DOHH2 (cell line): Measurements from ENCODE around the gene EFEMP1.

ENCODE experiments used
- EZH2phosphoT487 ChIP-seq: fragments of 200-600 bp; sonication (generic); IDR thresholded peaks from 2 replicates; pipeline ENCODE4 v1.6.1; 2017; ENCODE audit warnings: borderline replicate concordance, mild to moderate bottlenecking, antibody characterized with exemption, low read length, moderate library complexity, mixed read lengths
- TF ChIP-seq, protein P1 (sequence below): fragments of 200-600 bp; sonication (generic); IDR thresholded peaks from one replicate; pipeline ENCODE4 v1.5.1; 2014; ENCODE audit warnings: antibody characterized with exemption, mild to moderate bottlenecking, low read depth, low read length; ENCODE audit not compliant: poor library complexity, severe bottlenecking

DNA sequence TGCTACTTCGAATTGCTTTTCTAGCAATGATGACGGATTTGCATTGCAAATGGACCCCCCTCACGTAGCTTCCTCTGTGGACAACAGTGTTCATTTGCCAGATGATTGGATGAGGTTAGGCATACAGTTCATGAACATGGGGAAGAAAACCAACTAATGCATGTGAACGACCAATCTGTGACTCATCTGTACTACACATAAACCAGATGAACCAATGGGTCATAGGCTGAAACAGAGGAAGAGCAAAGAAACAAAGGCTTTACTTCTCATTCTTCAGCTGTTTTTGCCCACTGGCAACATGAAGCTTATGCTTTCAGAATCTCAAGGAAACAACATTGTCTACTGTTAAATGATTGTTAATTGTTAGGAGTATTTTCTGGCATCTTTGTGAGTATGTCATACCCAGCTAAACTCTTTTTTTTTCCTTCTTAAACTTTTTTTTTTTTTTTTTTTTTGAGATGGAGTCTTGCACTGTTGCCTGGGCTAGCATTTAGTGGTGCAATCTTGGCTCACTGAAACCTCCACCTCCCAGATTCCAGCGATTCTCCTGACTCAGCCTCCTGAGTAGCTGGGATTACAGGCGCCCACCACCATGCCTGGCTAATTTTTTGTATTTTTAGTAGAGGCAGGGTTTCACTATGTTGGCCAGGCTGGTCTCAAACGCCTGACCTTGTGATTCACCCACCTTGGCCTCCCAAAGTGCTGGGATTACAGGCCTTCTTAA, 35.5 kb downstream of the EFEMP1 start:
- TF ChIP-seq, protein P1, sequence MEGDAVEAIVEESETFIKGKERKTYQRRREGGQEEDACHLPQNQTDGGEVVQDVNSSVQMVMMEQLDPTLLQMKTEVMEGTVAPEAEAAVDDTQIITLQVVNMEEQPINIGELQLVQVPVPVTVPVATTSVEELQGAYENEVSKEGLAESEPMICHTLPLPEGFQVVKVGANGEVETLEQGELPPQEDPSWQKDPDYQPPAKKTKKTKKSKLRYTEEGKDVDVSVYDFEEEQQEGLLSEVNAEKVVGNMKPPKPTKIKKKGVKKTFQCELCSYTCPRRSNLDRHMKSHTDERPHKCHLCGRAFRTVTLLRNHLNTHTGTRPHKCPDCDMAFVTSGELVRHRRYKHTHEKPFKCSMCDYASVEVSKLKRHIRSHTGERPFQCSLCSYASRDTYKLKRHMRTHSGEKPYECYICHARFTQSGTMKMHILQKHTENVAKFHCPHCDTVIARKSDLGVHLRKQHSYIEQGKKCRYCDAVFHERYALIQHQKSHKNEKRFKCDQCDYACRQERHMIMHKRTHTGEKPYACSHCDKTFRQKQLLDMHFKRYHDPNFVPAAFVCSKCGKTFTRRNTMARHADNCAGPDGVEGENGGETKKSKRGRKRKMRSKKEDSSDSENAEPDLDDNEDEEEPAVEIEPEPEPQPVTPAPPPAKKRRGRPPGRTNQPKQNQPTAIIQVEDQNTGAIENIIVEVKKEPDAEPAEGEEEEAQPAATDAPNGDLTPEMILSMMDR, result no peak
- no peak for TF ChIP-seq EZH2phosphoT487
